GM18519 (cell line): ENCODE results near the gene OARD1.
"Not testable (repeated sequence)": the region's sequence is repeated elsewhere in the genome, so short reads cannot be mapped to it uniquely, and the experiment has no call there.

Source experiments
- ATAC-seq: cut with Tn5 transposase; IDR thresholded peaks from one replicate; pipeline ENCODE4 v1.9.1; 2021; ENCODE audit warnings: mild to moderate bottlenecking, moderate library complexity; ENCODE audit not compliant: unreplicated experiment, low FRiP score

OARD1 gene, protein sequence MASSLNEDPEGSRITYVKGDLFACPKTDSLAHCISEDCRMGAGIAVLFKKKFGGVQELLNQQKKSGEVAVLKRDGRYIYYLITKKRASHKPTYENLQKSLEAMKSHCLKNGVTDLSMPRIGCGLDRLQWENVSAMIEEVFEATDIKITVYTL

GRCh38 chr6:41071923-41072835 lies at the start of gene OARD1:
Gene OARD1, minus strand, starts transcription at chr6:41072356. Its CDS starts 722 bp downstream, at chr6:41071634.
- peak; percentile 45 for ATAC-seq

DNA sequence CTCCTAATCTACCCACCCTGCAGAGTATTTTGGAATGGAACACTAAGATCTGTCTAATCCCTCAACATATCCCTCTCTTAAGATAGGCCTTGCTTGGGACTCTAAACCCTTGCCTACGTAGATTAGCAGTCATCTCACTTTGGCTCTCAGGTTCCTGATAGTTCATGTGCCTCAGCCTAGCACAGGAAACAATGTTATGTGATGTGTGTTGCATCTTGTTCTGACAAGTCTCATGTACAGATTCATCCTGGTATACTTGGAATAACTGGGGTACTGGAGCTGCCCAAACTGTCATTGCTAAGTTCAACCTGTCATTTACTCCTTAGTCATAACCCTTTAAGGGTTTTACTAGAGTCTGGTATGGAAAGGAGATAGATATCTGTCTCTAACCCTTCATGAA lies 47.9 kb upstream of the OARD1 start:
- no peak for ATAC-seq

DNA sequence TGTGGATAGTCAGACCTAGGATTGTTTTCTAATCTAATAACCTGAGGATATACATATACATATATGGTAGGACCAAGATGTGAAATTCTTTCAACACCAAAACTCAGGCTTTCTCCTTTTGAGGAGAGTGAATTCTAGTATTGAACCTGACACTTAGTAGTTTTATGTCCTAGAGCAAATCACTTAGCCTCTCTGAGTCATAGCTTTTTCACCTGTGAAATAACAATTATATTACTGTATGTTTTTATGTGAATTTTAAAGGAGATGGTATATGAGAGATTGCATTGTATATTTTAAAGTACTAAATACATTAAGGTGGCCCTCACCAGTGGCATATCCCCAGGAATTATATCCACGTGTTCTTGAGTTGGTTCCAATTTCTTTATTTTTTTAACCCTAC lies 47.4 kb upstream of the OARD1 start:
- ATAC-seq = no peak

- not testable (repeated sequence) for ATAC-seq
These were observed 42.9 kb upstream of the OARD1 start for GRCh38 chr6:41115027-41115426.

DNA sequence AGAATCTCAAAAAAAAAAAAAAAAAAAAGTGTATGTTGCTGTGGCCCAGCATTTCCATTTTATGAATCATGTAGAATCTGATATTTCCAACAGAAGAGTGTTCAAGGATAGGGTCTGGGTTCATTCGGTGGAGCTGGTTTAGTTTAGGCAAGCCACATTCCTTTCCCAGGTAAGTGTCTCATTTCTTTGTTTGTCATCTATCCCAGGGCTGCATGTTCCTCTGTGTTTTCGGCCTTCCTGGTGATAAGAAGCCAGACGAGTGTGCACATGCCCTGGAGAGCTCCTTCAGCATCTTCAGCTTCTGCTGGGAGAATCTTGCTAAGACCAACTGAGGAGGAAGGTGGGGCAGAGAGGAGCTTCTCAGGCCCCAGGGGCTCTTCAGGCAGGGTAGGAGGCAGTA lies 38.9 kb upstream of the OARD1 start:
- ATAC-seq = no peak

DNA sequence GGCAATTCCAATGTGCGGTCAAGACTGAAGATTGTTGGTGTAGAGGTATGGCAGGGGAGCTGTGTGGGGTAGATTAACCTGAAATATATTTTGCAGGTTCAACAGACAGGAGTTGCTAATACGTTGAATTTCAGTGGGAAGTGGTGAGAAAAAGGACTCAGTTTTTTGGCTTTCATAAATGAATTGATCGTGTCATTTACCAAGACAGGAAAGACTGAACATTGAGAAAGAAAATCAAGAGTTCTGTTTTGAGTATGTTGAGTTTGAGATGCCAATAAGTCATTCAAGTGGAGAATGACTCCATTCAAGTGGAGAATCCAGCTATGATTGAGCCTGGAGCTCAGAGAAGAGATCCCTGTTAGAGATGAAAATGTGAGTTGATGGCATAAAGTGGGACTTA lies 31.7 kb upstream of the OARD1 start:
- ATAC-seq = no peak

GRCh38 chr6:41100871-41101287 lies 28.7 kb upstream of the OARD1 start:
- no peak for ATAC-seq

DNA sequence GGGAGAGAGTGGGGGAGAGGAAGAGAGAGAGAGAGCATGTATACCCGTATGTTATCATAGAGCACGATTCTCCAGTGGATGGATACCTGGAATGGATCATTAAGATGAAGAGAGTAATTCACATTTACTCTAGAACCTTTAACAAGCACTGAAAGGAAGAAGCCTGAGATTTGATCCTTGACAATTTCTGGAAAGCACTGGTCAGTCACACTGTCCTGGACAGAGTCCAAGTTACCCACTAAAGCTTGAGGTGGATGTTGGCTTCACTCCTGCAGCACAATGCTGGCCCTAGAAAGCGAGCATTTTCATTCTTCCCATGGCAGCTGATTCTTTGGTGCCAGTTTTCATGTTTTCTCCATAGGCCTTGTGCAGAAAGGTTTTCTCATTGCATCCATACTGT lies 26.2 kb upstream of the OARD1 start:
- ATAC-seq = no peak

- no peak for ATAC-seq
These were observed 25.4 kb upstream of the OARD1 start for GRCh38 chr6:41097467-41098090.

DNA sequence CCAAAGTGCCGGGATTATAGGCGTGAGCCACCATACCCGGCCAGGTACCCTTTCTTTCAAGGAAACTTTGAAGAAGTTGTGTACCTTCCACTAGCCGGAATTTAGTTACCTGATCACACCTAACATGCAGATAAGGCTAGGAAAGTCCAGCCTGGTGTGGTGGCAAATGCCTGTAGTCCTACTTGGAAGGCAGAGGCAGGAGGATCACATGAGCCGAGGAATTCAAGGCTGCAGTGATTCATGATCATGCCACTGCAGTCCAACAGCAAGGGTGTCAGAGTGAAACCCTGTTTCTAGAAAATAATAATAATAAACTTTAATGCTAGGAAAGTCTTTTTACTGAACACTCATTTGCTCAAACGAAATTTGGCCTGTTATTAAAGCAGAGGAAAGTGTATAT lies 21.6 kb upstream of the OARD1 start:
- no peak for ATAC-seq

DNA sequence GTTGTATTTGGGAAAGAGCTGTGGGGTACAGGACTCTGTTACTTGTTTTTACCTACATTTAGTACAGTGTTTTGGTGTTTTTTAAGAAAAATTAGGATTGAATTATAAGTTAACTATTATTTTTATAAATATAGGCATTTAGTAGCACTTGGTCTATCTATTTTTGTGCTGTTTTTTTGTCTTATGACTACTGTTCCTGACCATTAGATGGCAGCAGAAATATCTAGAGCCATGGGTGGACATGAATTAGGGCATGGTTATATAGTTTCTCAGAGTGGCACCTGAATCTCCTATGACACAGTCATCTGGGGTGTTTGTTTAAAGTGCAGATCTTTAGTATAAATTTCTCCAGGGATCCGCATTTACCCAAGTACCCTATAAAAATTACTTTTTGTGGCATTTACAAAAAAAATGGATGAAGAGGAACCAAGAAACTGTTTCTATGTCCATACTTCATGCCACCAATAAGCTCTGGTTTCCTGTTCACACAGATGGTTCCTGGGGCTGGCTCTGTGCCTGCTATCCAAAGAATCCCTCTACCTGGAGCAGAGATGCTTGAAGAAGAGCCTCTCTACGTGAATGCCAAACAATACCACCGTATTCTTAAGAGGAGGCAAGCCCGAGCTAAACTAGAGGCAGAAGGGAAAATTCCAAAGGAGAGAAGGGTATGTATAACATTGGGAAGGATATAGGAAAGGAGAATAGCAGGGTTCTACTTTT lies 20.4 kb upstream of the OARD1 start:
- no peak for ATAC-seq

- ATAC-seq = no peak
These were observed 18.9 kb upstream of the OARD1 start for GRCh38 chr6:41090841-41091761.

- ATAC-seq = no peak
These were observed 16.3 kb upstream of the OARD1 start for GRCh38 chr6:41088451-41088850.

GRCh38 chr6:41085182-41085581 lies 13.0 kb upstream of the OARD1 start:
- no peak for ATAC-seq

DNA sequence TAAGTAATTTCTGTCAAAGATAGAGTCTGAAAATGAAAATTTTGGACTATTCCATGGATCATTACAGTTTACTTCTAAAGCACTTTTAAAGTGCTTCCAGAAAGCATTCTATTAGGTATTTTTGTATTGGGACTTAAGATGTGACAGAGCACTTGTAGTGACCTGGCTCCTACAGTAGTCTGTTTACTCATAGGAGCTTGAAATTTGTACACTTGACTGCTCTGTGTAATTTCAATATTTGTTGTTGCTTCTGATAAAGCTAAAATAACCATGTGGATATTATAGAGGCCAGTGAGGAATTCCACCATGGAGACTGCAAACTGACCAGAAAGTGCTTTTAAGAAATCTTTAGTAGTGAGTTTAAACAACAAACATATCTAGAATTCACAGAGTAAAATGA lies 10.9 kb upstream of the OARD1 start:
- no peak for ATAC-seq

GRCh38 chr6:41080621-41081020 lies 8.5 kb upstream of the OARD1 start:
- no peak for ATAC-seq

- ATAC-seq = no peak
These were observed 6.9 kb upstream of the OARD1 start for GRCh38 chr6:41079080-41079479.

- ATAC-seq = no peak
These were observed 5.9 kb upstream of the OARD1 start for GRCh38 chr6:41078101-41078500.

DNA sequence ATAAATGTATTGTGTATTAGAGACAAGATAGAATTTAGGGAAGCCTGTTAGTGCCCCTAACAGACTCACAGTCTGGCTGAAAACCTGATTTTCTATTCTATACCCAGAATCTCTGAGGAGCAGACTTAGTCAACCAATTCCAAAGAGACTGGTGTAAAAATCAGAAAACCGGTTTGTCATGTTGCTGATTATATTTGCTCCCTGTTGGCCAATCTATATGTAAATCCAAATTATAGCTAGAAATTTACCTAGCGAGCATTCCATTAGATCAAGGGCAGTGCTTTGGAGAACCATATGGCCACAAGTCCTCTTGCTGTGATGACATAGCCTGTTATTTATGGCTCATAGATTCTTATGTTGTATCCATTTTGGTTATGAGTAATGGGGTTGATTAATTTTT lies 5.4 kb upstream of the OARD1 start:
- ATAC-seq = no peak
